SJCRH30 (cell line): ENCODE measurements around the gene DGCR8. TPM values are rescaled to one million over a fixed set of nuclear protein-coding genes. Genes with fewer than 3 reads are reported as not detected.

Experiments used
- DNase-seq, 2 experiments: peaks; one replicate each; pipeline ENCODE4 v3.0.0-alpha.2; 2015 to 2020
- H3K27ac ChIP-seq: fragments of 250-450 bp; sonication (Bioruptor Pico); 2 replicates; pipeline ENCODE4 v1.5.1; 2020; ENCODE audit warnings: mild to moderate bottlenecking, moderate library complexity
- H3K27me3 ChIP-seq: fragments of 250-450 bp; sonication (Bioruptor Pico); 2 replicates; pipeline ENCODE4 v1.5.1; 2020; ENCODE audit warnings: mild to moderate bottlenecking, moderate library complexity
- H3K36me3 ChIP-seq: fragments of 250-450 bp; sonication (Bioruptor Pico); 2 replicates; pipeline ENCODE4 v1.5.1; 2020; ENCODE audit warnings: mild to moderate bottlenecking, moderate library complexity
- H3K4me1 ChIP-seq: fragments of 250-450 bp; sonication (Bioruptor Pico); 2 replicates; pipeline ENCODE4 v1.5.1; 2020; ENCODE audit warnings: mild to moderate bottlenecking, moderate library complexity
- H3K4me3 ChIP-seq: fragments of 250-450 bp; sonication (Bioruptor Pico); 2 replicates; pipeline ENCODE4 v1.5.1; 2020; ENCODE audit warnings: mild to moderate bottlenecking, moderate library complexity
- H3K9me3 ChIP-seq: fragments of 250-450 bp; sonication (Bioruptor Pico); replicated peaks from 2 replicates; pipeline ENCODE4 v1.5.1; 2020; ENCODE audit warnings: mild to moderate bottlenecking, moderate library complexity
- total RNA-seq: library from RNA; depleted of rRNA; stranded (reverse); fragments of >200 nt; shearing (Covaris generic); gene quantifications from 2 replicates; pipeline ENCODE4 v1.2.3, GENCODE V29; 2014

The DGCR8 gene
- total RNA-seq, 1 experiment from 2014 or later, result 39.3 TPM

GRCh38 chr22:20125201-20126174, 45.4 kb downstream of the DGCR8 start:
- Histone ChIP-seq H3K9me3 (no peaks in the 10 kb centered on the region), H3K4me1 (no peaks in the 10 kb centered on the region; the same call in 1 of the 2 replicates), H3K36me3 (peaks cover 53% of the 10 kb centered on the region), H3K27me3 (no peaks in the 10 kb centered on the region), H3K4me3 (no peak overlapping the region), H3K27ac (no peak overlapping the region)
- DNase-seq, result no peak

- Histone ChIP-seq H3K27ac (no peak overlapping the region), H3K27me3 (no peaks in the 10 kb centered on the region), H3K4me1 (no peaks in the 10 kb centered on the region; the same call in 1 of the 2 replicates), H3K4me3 (no peak overlapping the region), H3K9me3 (no peaks in the 10 kb centered on the region), H3K36me3 (peaks cover 49% of the 10 kb centered on the region)
- no peak for DNase-seq
These were observed 46.4 kb downstream of the DGCR8 start for GRCh38 chr22:20126284-20127029.

GRCh38 chr22:20127318-20127868, 47.4 kb downstream of the DGCR8 start:
- Histone ChIP-seq H3K27me3 (no peaks in the 10 kb centered on the region), H3K36me3 (peaks cover 41% of the 10 kb centered on the region), H3K4me1 (no peaks in the 10 kb centered on the region; the same call in 1 of the 2 replicates), H3K9me3 (no peaks in the 10 kb centered on the region), H3K27ac (no peak overlapping the region), H3K4me3 (no peak overlapping the region)
- DNase-seq, result no peak

GRCh38 chr22:20127869-20128618, 48.0 kb downstream of the DGCR8 start:
- Histone ChIP-seq H3K27ac (no peak overlapping the region), H3K4me3 (no peak overlapping the region), H3K27me3 (no peaks in the 10 kb centered on the region), H3K9me3 (no peaks in the 10 kb centered on the region), H3K36me3 (peaks cover 40% of the 10 kb centered on the region), H3K4me1 (no peaks in the 10 kb centered on the region; the same call in 1 of the 2 replicates)
- DNase-seq, result no peak

GRCh38 chr22:20128619-20128901, 48.5 kb downstream of the DGCR8 start:
- no peaks in the 10 kb centered on the region for H3K9me3 ChIP-seq
- no peak overlapping the region for H3K4me3 ChIP-seq
- H3K4me1 ChIP-seq, result no peaks in the 10 kb centered on the region; the same call in 1 of the 2 replicates
- DNase-seq, result no peak
- peaks cover 39% of the 10 kb centered on the region for H3K36me3 ChIP-seq
- no peaks in the 10 kb centered on the region for H3K27me3 ChIP-seq
- H3K27ac ChIP-seq, result no peak overlapping the region

GRCh38 chr22:20128902-20129746, 49.1 kb downstream of the DGCR8 start:
- DNase-seq, result peak; percentile 57 to 69
- Histone ChIP-seq H3K4me3 (no peak overlapping the region), H3K36me3 (peaks cover 33% of the 10 kb centered on the region), H3K4me1 (no peaks in the 10 kb centered on the region; the same call in 1 of the 2 replicates), H3K27me3 (no peaks in the 10 kb centered on the region), H3K9me3 (no peaks in the 10 kb centered on the region), H3K27ac (no peak overlapping the region)

- Histone ChIP-seq H3K27ac (no peak overlapping the region), H3K4me1 (no peaks in the 10 kb centered on the region; the same call in 1 of the 2 replicates), H3K27me3 (no peaks in the 10 kb centered on the region), H3K9me3 (no peaks in the 10 kb centered on the region), H3K36me3 (peaks cover 30% of the 10 kb centered on the region), H3K4me3 (no peak overlapping the region)
- no peak for DNase-seq
These were observed 49.6 kb downstream of the DGCR8 start for GRCh38 chr22:20129747-20130014.

- H3K27ac ChIP-seq, result no peak overlapping the region
- no peak for DNase-seq
- H3K4me3 ChIP-seq, result peak overlapping the region; percentile 70
- H3K4me1 ChIP-seq, result no peaks in the 10 kb centered on the region; the same call in 1 of the 2 replicates
- no peaks in the 10 kb centered on the region for H3K9me3 ChIP-seq
- no peaks in the 10 kb centered on the region for H3K27me3 ChIP-seq
- peaks cover 23% of the 10 kb centered on the region for H3K36me3 ChIP-seq
These were observed 50.3 kb downstream of the DGCR8 start for GRCh38 chr22:20130319-20130718.

GRCh38 chr22:20130731-20131596, 50.9 kb downstream of the DGCR8 start:
- DNase-seq, result peak; percentile 83 to 87
- no peaks in the 10 kb centered on the region for H3K27me3 ChIP-seq
- no peaks in the 10 kb centered on the region; the same call in 1 of the 2 replicates for H3K4me1 ChIP-seq
- no peaks in the 10 kb centered on the region for H3K9me3 ChIP-seq
- H3K4me3 ChIP-seq, result peak overlapping the region; percentile 70
- no peak overlapping the region for H3K27ac ChIP-seq
- peaks cover 17% of the 10 kb centered on the region for H3K36me3 ChIP-seq

- peaks cover 4% of the 10 kb centered on the region; the same call in 1 of the 2 replicates for H3K4me1 ChIP-seq
- DNase-seq, result no peak
- H3K36me3 ChIP-seq, result peaks cover 12% of the 10 kb centered on the region
- no peak within 1 kb of the TSS for H3K27ac ChIP-seq
- no peaks in the 10 kb centered on the region for H3K27me3 ChIP-seq
- H3K9me3 ChIP-seq, result no peaks in the 10 kb centered on the region
- H3K4me3 ChIP-seq, result peak within 1 kb of the TSS; percentile 70
These were observed 51.5 kb downstream of the DGCR8 start, which contains the start of gene ZDHHC8 for GRCh38 chr22:20131597-20131858. TSS of gene ZDHHC8 (plus strand) at chr22:20131804. CDS start at chr22:20131948, 144 bp downstream.

GRCh38 chr22:20131859-20132685, 52.0 kb downstream of the DGCR8 start:
- Histone ChIP-seq H3K9me3 (no peaks in the 10 kb centered on the region), H3K4me3 (peak overlapping the region; percentile 70), H3K27ac (no peak overlapping the region), H3K27me3 (no peaks in the 10 kb centered on the region), H3K4me1 (peaks cover 9% of the 10 kb centered on the region), H3K36me3 (peaks cover 9% of the 10 kb centered on the region)
- no peak for DNase-seq

- peaks cover 2% of the 10 kb centered on the region; the same call in 1 of the 2 replicates for H3K36me3 ChIP-seq
- no peaks in the 10 kb centered on the region for H3K9me3 ChIP-seq
- H3K27ac ChIP-seq, result no peak overlapping the region
- no peaks in the 10 kb centered on the region for H3K27me3 ChIP-seq
- H3K4me1 ChIP-seq, result peaks cover 16% of the 10 kb centered on the region
- H3K4me3 ChIP-seq, result peak overlapping the region; percentile 70
- no peak for DNase-seq
These were observed 52.7 kb downstream of the DGCR8 start for GRCh38 chr22:20132686-20133246.
